Measurements from ENCODE around the gene MFAP3.

DNA sequence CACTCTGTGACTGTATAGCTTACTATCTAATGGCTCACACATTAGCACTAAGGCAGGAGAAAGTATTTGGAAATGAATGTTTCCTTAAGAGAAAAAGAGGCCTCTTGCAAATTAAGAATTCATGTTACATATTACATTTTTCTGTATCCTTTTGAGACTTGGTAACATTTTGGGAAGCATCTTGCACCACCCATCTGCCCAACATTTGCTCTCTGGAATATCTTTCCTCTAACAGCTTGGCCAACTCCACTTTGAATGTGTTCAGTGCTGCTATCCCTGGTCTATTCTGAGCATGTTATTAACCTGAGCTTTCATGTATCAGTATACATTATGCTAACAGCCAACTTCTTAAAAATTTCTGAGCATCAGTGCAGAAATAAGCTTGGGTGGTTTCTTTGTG is 27.2 kb downstream of the MFAP3 start:
- TF ChIP-seq, protein P1, sequence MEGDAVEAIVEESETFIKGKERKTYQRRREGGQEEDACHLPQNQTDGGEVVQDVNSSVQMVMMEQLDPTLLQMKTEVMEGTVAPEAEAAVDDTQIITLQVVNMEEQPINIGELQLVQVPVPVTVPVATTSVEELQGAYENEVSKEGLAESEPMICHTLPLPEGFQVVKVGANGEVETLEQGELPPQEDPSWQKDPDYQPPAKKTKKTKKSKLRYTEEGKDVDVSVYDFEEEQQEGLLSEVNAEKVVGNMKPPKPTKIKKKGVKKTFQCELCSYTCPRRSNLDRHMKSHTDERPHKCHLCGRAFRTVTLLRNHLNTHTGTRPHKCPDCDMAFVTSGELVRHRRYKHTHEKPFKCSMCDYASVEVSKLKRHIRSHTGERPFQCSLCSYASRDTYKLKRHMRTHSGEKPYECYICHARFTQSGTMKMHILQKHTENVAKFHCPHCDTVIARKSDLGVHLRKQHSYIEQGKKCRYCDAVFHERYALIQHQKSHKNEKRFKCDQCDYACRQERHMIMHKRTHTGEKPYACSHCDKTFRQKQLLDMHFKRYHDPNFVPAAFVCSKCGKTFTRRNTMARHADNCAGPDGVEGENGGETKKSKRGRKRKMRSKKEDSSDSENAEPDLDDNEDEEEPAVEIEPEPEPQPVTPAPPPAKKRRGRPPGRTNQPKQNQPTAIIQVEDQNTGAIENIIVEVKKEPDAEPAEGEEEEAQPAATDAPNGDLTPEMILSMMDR (conservative IDR thresholded peaks at IDR 0.05; ENCODE audit: low read length), result no peak
- no peak for TF ChIP-seq EZH2phosphoT487 (IDR thresholded peaks at IDR 0.05; ENCODE audit: borderline replicate concordance, low read depth, low read length)

Measured in OCI-LY7 (cell line).